Activated naive CD4-positive, alpha-beta T cell (primary cell): Measurements from ENCODE around the gene ADAMTS9.

ENCODE experiments used
- DNase-seq, 4 experiments: peaks; one replicate each; lab custom pipeline; 2025; lab: John Stamatoyannopoulos, UW

The ADAMTS9 gene

GRCh38 chr3:64651741-64652241 is 36.0 kb downstream of the ADAMTS9 start:
- no peak for DNase-seq

DNA sequence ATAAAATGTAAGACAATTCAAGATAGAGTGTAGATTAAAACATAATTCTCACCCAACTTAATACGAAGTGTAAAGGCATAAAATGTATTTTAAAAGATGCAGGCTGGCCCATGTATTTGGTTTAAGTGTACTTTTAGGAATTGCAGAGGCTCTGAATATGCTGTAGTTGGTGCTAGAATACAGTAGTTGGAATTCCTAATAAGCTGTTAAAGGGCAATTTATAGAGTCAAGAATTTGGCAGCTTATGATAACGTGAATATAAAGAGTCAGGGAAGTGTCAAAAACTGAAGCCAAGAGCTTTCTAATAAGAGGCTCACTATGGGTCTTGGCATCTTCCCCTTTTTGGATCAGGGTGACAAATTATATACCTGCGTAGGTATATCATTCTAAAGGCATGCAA is 36.5 kb downstream of the ADAMTS9 start:
- no peak for DNase-seq

DNA sequence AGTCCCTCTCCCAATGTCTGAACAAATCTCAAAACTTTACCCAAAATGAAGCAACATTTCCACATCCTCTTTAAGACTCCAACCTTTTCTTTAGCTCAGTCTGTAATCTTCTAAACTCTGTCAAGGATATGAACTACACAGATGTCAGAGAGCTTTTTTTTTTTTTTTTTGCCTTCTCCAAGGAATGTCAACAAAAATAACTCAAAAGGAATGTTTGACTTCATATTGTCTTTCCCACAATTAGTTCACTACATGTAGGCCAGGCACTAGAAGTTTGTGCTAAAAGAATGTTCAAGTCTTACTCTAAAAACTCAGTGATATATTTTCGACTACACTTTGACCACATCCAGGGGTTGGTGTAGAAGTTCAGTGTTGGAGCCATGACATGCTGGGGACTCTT is 37.1 kb downstream of the ADAMTS9 start:
- DNase-seq, result no peak

DNA sequence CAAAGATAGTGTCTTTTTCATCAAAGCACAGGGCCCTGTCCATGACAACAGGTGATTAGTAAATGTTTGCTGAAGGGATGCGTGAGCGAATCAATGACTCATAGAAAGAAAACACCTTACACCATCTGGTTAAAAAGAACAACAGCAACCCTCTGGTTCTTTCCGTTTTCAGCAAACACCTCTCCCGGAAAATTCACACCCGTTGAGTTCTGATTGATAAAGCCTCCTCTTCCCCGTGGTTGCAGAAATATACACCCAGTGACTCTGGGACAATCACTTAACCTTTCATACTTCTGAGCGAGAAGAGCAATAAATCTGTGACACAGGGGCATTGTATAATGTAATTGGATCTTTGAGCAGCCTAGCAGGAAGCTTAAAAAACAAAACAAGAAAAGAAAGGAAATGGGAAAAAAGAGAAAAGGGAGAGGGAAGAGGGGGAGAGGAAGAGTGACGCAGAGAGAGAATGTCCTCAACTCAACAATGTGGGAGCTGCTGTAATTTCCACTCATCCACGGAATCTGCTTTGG is 37.6 kb downstream of the ADAMTS9 start:
- DNase-seq, result no peak

DNA sequence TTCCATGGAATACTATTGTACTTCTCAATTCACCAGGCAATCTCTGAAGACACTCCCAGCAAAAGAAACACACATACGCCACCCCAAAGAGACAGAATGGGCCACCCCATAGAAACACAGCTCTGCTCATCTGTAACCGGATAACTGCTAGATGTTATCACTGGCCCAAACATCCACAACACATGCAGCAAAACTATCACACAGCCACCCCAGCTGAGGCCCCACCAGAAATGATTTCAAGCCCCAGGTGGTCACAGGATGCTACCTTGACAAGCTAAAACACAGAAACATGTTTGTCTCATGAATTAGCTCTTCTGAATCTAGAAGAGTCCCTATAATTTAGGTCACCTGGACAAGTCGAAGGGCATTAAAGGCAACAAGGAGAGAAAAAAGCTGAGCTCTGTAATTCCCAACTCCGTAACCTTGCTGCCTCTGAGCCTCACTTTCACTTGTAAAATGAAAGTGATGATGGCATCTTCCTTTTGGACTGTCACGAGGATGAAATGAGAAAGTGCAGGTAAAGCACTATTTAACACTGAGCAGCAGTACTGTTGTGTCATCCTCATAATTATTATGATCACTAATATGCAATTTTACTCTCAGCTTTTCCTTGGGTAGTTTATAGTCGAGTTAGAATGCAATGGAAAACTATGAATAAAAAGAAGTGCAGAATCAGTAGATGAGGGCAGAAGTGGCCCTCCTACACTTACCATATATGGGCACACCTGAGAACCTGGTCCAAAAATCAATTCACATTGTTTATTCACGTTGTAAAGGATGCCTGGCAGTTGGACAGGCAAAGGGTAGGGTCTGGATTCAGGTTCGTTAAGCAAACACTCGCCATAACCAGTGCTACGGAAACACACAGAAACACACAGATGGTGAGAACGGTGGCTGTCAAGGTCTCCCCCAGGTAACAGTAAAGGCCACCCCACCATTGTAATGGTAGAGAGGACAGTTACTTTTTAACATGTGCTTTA is 38.6 kb downstream of the ADAMTS9 start:
- no peak for DNase-seq

DNA sequence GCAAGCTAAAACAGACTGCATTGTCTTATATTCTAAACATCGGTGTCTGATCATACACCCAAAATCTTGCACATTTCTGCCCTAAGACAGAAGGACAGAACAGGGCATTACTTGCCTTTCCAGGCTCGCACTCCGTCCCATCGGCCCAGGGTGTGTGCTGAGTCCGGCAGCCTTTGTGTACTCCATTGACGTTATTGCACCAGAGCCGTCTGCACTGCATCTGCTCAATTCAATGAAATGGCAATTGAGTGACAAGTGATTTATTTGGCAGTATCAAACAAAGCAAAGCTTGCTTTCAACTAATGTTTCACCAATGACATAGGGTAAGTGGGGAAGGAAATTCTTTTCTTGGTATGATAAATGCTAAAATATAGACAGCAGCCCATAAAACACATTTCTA is 40.0 kb downstream of the ADAMTS9 start:
- DNase-seq, result no peak

- no peak for DNase-seq
Observed at GRCh38 chr3:64645243-64645642, 42.6 kb downstream of the ADAMTS9 start.

DNA sequence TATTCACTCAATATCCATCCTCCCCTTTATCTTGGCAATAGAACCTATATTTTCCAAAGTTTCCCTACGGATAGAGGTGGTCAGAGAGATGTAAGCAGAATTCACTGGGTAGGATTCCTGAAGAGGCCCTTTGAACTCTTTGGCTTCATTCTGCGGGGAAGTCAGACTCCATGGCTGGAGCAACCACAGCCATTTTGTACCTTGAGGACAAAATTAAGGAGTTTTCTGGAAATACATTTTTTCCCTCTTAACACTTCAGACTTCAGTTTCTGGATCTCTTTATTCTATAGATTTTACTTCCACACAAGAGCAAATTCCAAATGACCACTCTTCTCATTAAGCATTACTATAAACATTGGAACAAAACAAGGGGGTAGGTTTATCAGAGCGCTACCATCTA is 43.3 kb downstream of the ADAMTS9 start:
- no peak for DNase-seq

- no peak for DNase-seq
Observed at GRCh38 chr3:64642327-64643151, 45.3 kb downstream of the ADAMTS9 start.

DNA sequence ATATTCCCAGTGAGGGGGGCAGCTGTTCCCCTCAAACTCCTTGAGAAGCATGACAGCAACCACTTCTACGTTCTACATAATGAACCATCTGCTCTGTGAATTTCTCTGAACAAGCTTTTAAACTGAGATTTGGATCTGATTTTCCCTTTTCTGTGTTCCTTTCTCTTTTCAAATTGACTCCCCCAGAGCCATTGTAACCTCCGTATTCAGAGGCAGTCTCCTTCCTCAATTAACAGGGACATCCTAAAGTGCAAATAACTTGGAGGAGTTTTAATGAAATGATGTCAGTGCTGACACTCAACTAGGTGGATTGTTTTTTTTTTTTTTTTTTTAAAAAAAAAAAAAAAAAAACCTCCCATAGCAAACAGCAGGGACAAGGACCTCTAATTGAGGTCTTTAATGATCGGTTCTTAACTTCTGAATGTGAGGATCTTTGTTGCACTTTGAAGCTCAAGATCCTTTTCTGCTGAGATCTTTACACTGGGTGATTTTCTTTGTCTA is 48.8 kb downstream of the ADAMTS9 start:
- DNase-seq, result no peak

DNA sequence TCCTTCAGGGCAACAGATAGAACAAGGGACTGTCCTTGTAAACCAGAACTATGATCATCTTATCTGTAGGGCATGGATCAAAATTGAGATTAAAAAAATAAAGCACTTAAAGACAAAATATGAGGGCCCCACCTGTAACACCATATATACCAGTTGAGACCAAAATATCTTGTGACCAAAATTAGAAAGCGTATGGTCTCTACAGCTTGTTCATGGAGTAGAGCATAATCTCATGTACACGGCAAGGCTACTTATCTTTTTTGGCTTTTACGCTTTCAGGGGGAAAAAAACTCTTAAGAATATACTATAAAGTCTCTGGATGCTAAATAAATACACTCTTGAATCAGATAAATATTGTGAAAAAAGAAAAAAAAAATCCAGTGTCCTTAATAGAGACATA is 49.3 kb downstream of the ADAMTS9 start:
- DNase-seq, result no peak

- DNase-seq, result no peak
Observed at GRCh38 chr3:64634417-64634816, 53.4 kb downstream of the ADAMTS9 start.

DNA sequence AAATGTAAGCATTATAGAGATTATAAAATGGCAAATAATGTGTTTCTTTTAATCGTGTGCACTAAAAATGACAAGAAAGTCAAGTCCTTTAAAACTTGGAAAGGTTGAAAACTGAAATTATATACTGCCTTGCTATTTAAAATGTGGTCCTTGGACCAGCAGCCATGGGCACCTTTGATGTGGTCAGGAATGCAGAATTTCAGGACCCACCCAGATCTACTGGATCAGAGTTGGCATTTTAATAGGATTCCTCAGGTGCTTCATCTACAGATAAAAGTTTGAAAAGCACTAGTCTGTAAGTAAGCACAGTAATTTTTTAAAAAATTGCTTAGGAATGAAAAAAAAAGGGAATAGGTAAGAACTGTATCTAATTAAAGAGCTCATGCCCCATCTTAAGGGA is 55.8 kb downstream of the ADAMTS9 start:
- no peak for DNase-seq

DNA sequence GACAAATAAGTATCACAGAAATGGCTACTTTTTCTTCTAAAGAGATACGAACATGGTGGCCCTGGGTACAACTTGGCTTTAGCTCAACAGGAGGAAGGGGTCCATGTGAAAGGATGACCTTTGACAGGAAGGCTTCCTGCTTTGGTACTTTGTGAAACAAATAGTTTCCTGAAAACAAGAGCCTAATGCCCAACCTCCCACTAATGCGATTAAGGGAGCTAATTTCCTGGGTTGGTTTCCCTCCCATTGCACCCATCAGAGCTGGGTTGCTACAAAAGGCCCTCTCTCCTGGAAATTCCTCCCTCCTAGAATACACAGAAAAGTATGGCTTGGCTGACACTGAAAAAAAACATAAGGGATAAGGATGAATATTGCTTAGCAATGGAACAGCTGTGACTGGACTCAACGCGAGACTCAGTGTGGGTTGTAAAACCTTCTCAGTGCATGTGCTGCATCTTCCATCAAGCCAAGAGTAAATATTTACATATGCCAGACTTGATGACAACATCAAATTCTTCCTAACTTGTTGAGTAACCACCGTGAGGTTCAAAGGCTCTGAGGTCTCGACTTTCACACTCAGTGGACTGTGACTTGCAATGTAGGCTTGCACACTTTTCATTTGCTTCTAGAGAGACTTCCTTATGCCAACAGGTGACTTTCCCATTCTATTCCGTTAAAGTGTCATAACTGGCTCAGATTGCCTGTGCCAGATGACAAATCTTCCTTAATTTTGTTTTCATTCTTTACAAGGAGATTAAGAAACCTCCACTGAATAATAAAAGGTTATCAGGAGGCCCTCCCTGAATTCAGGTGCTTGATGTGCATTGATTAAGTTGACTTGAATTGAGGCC is 60.1 kb downstream of the ADAMTS9 start:
- DNase-seq, result no peak

- no peak for DNase-seq
Observed at GRCh38 chr3:64627042-64627441, 60.8 kb downstream of the ADAMTS9 start.

DNA sequence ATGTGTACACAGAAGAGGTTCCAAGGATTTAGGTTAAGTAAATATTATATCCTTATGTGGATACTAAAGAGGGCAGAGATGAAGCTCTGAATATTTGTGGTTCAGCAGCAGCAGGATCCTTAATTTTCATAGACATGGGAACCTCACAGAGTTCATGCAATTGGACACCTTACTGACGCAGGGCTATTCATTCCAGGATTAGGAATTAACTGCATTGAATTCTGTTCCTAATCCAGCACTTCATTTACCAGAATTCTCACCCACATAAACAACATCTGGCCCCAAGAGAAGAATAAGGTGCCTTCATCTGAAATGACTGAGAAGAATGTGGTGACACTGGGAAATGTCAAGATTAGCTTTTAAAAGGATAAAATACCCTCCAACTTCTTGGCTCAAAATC is 62.4 kb downstream of the ADAMTS9 start:
- no peak for DNase-seq

DNA sequence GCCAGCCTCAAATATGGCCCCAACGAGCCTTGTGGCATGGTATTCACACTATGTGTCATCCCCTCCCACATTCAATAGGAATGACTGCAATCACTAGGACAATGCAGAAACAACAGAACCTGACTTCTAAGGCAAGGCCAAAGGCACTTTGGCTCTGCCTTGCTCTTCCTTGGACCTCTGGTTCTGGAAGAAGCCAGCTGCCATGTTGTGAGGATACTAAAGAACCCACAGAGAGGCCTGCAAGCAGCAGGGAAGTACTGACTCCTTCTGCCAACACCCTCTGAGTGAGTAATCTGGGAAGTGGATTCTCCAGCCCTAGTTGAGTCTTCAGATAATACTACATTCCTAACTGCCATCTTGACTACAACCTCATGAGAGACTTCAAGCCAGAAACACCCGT is 64.7 kb downstream of the ADAMTS9 start:
- DNase-seq, result no peak

GRCh38 chr3:64621726-64622395 is 65.9 kb downstream of the ADAMTS9 start:
- no peak for DNase-seq

- no peak for DNase-seq
Observed at GRCh38 chr3:64621275-64621674, 66.5 kb downstream of the ADAMTS9 start.

- DNase-seq, result no peak
Observed at GRCh38 chr3:64620020-64620419, 67.8 kb downstream of the ADAMTS9 start.

DNA sequence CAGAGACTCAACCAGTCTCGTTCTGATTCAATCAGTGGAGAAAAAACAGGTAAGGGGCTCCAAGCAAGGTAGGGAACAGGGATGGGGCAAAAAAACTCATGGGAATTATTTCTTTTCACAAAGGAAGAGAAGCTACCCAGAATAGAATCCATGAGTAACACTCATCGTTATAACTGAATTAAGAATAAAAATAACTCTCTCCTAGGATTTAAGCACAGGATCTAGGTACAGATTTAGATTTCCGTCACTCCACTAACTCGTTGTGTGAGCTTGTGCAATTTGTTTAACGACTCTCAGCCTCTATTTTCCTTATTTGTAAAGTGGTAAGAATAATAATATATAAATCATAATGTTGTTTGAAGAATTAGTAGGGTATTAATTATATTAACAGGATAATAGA is 68.6 kb downstream of the ADAMTS9 start:
- no peak for DNase-seq
